ENCODE data around the gene UMOD.

Gene UMOD

GRCh38 chr16:20311548-20311947, 41.0 kb downstream of the UMOD start:
- H3K4me3 ChIP-seq (ENCODE audit: low read length), result no peak overlapping the region
- no peak for TF ChIP-seq EZH2phosphoT487 (IDR thresholded peaks at IDR 0.05; ENCODE audit: low read depth)
- no peaks in the 10 kb centered on the region for H3K79me2 ChIP-seq (ENCODE audit: low read length)
- H3K4me1 ChIP-seq (ENCODE audit: low read length), result peaks cover 7% of the 10 kb centered on the region
- H3K36me3 ChIP-seq (replicated peaks; ENCODE audit: low read depth, low read length), result no peaks in the 10 kb centered on the region
- H4K20me1 ChIP-seq (ENCODE audit: insufficient read depth, low read length), result no peaks in the 10 kb centered on the region
- no peak overlapping the region for H2AFZ ChIP-seq (ENCODE audit: low read depth, low read length)
- no peak overlapping the region for H3K27ac ChIP-seq (ENCODE audit: low read length)
- no peaks in the 10 kb centered on the region for H3K9me3 ChIP-seq (ENCODE audit: insufficient read depth, low read length)
- no peak overlapping the region for H3K4me2 ChIP-seq (ENCODE audit: low read length)
- H3K27me3 ChIP-seq (ENCODE audit: low read depth, low read length), result peaks cover 27% of the 10 kb centered on the region; the same call in 1 of the 2 replicates
- H3K9ac ChIP-seq (ENCODE audit: low read length), result no peak overlapping the region

- no peak overlapping the region for H2AFZ ChIP-seq (ENCODE audit: low read depth, low read length)
- no peak overlapping the region for H3K9ac ChIP-seq (ENCODE audit: low read length)
- H3K4me1 ChIP-seq (ENCODE audit: low read length), result peaks cover 7% of the 10 kb centered on the region
- no peaks in the 10 kb centered on the region for H3K36me3 ChIP-seq (replicated peaks; ENCODE audit: low read depth, low read length)
- TF ChIP-seq EZH2phosphoT487 (IDR thresholded peaks at IDR 0.05; ENCODE audit: low read depth), result no peak
- no peak for TF ChIP-seq CTCF (IDR thresholded peaks at IDR 0.05; ENCODE audit: low read depth, low read length)
- no peak overlapping the region for H3K4me3 ChIP-seq (ENCODE audit: low read length)
- peaks cover 31% of the 10 kb centered on the region for H3K27me3 ChIP-seq (ENCODE audit: low read depth, low read length)
- H3K27ac ChIP-seq (ENCODE audit: low read length), result no peak overlapping the region
- no peaks in the 10 kb centered on the region for H3K9me3 ChIP-seq (ENCODE audit: insufficient read depth, low read length)
- no peak overlapping the region for H3K4me2 ChIP-seq (ENCODE audit: low read length)
- H4K20me1 ChIP-seq (ENCODE audit: insufficient read depth, low read length), result no peaks in the 10 kb centered on the region
- H3K79me2 ChIP-seq (ENCODE audit: low read length), result no peaks in the 10 kb centered on the region
Observed at GRCh38 chr16:20310421-20311395, 41.8 kb downstream of the UMOD start.

GRCh38 chr16:20309786-20310185, 42.7 kb downstream of the UMOD start:
- Histone ChIP-seq H4K20me1 (ENCODE audit: insufficient read depth, low read length) (no peaks in the 10 kb centered on the region), H3K36me3 (replicated peaks; ENCODE audit: low read depth, low read length) (no peaks in the 10 kb centered on the region), H3K9me3 (ENCODE audit: insufficient read depth, low read length) (no peaks in the 10 kb centered on the region), H3K79me2 (ENCODE audit: low read length) (no peaks in the 10 kb centered on the region), H2AFZ (ENCODE audit: low read depth, low read length) (no peak overlapping the region), H3K4me1 (ENCODE audit: low read length) (peaks cover 7% of the 10 kb centered on the region), H3K4me3 (ENCODE audit: low read length) (no peak overlapping the region), H3K27me3 (ENCODE audit: low read depth, low read length) (peaks cover 34% of the 10 kb centered on the region), H3K27ac (ENCODE audit: low read length) (no peak overlapping the region), H3K9ac (ENCODE audit: low read length) (no peak overlapping the region), H3K4me2 (ENCODE audit: low read length) (0 out of 2 replicates have a peak overlapping the region, but pooled peaks have one; percentile 12)
- TF ChIP-seq EZH2phosphoT487 (IDR thresholded peaks at IDR 0.05; ENCODE audit: low read depth), result no peak
- no peak for TF ChIP-seq CTCF (IDR thresholded peaks at IDR 0.05; ENCODE audit: low read depth, low read length)

GRCh38 chr16:20308801-20309590, 43.5 kb downstream of the UMOD start:
- Histone ChIP-seq H3K36me3 (replicated peaks; ENCODE audit: low read depth, low read length) (no peaks in the 10 kb centered on the region), H3K4me2 (ENCODE audit: low read length) (0 out of 2 replicates have a peak overlapping the region, but pooled peaks have one; percentile 12), H3K4me3 (ENCODE audit: low read length) (no peak overlapping the region), H3K79me2 (ENCODE audit: low read length) (no peaks in the 10 kb centered on the region), H3K27ac (ENCODE audit: low read length) (no peak overlapping the region), H4K20me1 (ENCODE audit: insufficient read depth, low read length) (no peaks in the 10 kb centered on the region), H3K4me1 (ENCODE audit: low read length) (peaks cover 7% of the 10 kb centered on the region), H3K9ac (ENCODE audit: low read length) (no peak overlapping the region), H3K27me3 (ENCODE audit: low read depth, low read length) (peaks cover 29% of the 10 kb centered on the region), H3K9me3 (ENCODE audit: insufficient read depth, low read length) (no peaks in the 10 kb centered on the region), H2AFZ (ENCODE audit: low read depth, low read length) (no peak overlapping the region)
- TF ChIP-seq EZH2phosphoT487 (IDR thresholded peaks at IDR 0.05; ENCODE audit: low read depth) (no peak), CTCF (IDR thresholded peaks at IDR 0.05; ENCODE audit: low read depth, low read length) (no peak)
